Left ventricle myocardium inferior (tissue), 1 donor: ENCODE measurements around the gene HDAC4. TPM values are rescaled to one million over a fixed set of nuclear protein-coding genes. Genes with fewer than 3 reads are reported as not detected.

Source experiments
- DNase-seq: peaks from one replicate; pipeline ENCODE4 v3.0.0-alpha.2; 2020
- H3K27ac ChIP-seq: fragments of 200-600 bp; replicated peaks from 2 replicates; pipeline ENCODE4 v1.8.0; 2021
- H3K27me3 ChIP-seq: fragments of 200-600 bp; 2 replicates; pipeline ENCODE4 v1.8.0; 2021; ENCODE audit warnings: low read depth
- H3K36me3 ChIP-seq: fragments of 200-600 bp; 2 replicates; pipeline ENCODE4 v1.8.0; 2021
- H3K4me1 ChIP-seq: fragments of 200-600 bp; 2 replicates; pipeline ENCODE4 v1.8.0; 2021
- H3K4me3 ChIP-seq: fragments of 200-600 bp; 2 replicates; pipeline ENCODE4 v1.8.0; 2021; ENCODE audit warnings: mild to moderate bottlenecking, moderate library complexity
- H3K9me3 ChIP-seq: fragments of 200-600 bp; replicated peaks from 2 replicates; pipeline ENCODE4 v1.8.0; 2021
- intact Hi-C: fragments of 100-400 bp; cut with micrococcal nuclease; formaldehyde crosslinking; loops from one replicate; pipeline ENCODE4 v1.11.0; 2022
- total RNA-seq: library from RNA; stranded (reverse); fragmentation: NEBNext Ultra II Directional; extraction: Animal tissue kit (Norgen Biotek cat#: 25700); gene quantifications from one replicate; pipeline ENCODE4 v1.2.1, GENCODE V29; 2021
- TF ChIP-seq, protein P1 (sequence below): fragments of 200-600 bp; IDR thresholded peaks from 2 replicates; pipeline ENCODE4 v1.8.0; 2021; ENCODE audit warnings: antibody characterized with exemption, mild to moderate bottlenecking, borderline replicate concordance
- donor health status: DM: no; HTN: yes; CAD: no; lungs with severe emphysema.

HDAC4 gene
- total RNA-seq, 1 donor from 2014 or later = 23.9 TPM

DNA sequence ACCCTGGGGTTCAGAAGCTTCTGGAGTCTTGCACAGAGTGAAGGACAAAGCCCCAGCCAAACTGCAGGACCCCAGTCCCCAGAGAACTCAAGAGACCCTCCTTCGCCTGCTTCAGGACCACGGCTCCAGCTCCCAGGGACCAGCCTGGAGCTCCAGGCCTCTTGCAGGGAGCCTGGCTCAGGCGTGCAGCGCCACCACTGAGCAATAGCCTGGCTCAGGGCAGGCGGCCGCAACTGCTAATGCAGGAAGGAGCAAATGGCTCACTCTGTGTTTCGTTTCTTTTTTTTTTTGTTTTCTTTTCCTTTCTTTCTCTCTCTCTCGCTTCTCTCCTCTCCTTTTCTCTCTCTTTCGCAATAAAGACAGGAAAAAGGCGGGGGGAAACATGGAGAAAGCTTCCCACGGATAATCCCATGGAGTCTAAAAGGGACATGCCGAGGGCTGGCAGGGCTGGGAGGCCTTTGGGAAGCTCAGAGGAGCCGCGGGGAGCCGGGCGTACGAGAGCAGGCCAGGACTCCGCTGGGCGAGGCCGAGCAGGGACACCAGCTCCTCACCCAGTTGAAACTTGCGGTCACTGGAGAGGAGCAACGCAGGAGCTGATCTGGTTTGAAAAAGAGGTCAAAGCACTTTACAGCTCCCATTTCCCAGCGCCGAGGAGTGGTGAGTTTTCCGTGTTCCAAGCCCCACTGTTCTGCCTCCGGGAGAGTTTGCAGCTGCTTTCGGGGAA, 308.1 kb downstream of the HDAC4 start:
- no peaks in the 10 kb centered on the region for H3K9me3 ChIP-seq
- H3K27me3 ChIP-seq = no peaks in the 10 kb centered on the region
- DNase-seq = no peak
- TF ChIP-seq, protein P1, sequence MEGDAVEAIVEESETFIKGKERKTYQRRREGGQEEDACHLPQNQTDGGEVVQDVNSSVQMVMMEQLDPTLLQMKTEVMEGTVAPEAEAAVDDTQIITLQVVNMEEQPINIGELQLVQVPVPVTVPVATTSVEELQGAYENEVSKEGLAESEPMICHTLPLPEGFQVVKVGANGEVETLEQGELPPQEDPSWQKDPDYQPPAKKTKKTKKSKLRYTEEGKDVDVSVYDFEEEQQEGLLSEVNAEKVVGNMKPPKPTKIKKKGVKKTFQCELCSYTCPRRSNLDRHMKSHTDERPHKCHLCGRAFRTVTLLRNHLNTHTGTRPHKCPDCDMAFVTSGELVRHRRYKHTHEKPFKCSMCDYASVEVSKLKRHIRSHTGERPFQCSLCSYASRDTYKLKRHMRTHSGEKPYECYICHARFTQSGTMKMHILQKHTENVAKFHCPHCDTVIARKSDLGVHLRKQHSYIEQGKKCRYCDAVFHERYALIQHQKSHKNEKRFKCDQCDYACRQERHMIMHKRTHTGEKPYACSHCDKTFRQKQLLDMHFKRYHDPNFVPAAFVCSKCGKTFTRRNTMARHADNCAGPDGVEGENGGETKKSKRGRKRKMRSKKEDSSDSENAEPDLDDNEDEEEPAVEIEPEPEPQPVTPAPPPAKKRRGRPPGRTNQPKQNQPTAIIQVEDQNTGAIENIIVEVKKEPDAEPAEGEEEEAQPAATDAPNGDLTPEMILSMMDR = no peak
- H3K4me1 ChIP-seq = no peaks in the 10 kb centered on the region
- H3K36me3 ChIP-seq = peaks cover 64% of the 10 kb centered on the region
- no peak overlapping the region for H3K4me3 ChIP-seq
- intact Hi-C loops = no loop called here
- no peak overlapping the region for H3K27ac ChIP-seq

DNA sequence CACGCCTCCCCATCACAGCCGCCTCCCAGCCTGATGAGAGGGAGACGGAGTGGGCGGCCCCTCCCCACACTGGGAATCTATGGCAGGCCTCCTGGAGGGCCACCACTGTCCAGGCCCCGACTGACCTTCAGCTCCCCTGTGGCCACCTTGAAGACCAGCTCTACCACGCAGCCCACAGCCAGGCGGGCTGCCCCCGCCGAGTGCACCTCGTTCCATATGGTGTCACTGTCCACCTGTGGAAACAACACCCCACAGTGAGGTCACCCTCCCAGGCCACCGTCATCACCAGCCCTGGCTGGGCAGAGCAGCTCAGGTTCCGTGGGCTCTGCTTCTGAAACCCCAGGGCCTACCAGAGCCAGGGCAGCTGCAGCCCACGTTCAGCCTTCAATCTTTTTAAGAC, 310.9 kb downstream of the HDAC4 start:
- Histone ChIP-seq H3K9me3 (no peaks in the 10 kb centered on the region), H3K36me3 (peaks cover 58% of the 10 kb centered on the region), H3K27ac (no peak overlapping the region), H3K4me3 (no peak overlapping the region), H3K4me1 (no peaks in the 10 kb centered on the region), H3K27me3 (no peaks in the 10 kb centered on the region)
- TF ChIP-seq, protein P1 = no peak
- DNase-seq = no peak
- intact Hi-C loops = no loop called here

DNA sequence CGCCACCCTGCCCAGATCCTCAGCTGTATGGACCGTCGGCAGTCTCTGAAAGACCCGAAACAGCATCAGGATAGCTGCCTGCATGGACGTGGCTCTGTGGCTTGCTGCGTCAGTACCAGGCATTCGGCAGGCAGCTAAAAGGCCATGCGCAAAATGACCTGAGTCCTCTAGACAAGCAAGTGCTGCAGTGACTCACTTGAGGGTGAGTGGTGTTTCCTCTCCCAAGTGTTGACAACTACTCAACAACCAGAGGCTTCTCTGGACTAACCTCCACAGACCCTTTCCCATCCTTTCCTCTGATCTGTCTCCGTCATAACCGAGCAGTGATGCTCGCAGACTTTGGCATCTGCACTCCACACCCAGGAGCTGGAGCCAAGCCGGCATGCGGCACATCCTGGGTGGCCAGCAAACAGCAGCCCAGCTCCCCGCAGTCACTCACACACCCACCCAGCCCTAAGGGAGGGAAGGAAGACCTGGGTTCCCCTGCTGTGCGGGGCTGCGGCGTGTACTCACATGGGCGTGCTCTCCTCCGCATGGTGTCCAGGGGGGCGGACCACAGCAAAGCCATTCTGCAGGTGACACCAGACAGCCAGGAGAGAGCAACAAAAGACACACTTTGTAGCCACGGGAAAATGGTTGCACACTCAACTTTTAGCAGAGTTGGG, 313.6 kb downstream of the HDAC4 start:
- intact Hi-C loops = no loop called here

DNA sequence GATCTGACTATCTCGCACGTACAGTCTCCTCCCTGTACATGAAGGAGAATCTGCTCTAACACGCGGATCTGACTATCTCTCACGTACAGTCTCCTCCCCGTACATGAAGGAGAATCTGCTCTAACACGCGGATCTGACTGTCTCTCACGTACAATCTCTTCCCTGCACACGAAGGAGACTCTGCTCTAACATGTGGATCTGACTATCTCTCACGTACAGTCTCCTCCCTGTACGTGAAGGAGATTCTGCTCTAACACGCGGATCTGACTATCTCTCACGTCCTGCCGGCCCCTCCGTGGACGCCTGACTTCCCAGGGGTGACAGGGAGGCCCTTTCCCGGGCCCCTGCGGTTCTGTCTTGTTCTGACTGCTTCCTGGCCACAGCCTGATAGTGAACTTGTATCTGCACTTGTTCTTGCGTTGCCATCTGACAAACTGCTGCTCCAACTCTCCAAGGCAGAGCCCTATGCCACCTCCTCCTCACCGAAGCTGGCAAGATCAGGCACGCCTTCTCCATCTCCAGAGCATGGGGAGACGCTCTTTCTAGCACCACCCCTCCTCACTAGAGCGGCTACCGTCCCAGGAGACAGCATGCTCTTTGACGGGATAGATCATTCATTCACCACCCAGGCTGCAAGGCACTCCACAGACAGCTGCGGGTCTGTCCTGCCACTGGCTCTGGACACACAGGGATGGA, 314.3 kb downstream of the HDAC4 start:
- intact Hi-C loops = no loop called here
- H3K27me3 ChIP-seq = no peaks in the 10 kb centered on the region
- TF ChIP-seq, protein P1 = no peak
- H3K9me3 ChIP-seq = no peaks in the 10 kb centered on the region
- no peak overlapping the region for H3K27ac ChIP-seq
- H3K4me1 ChIP-seq = no peaks in the 10 kb centered on the region
- peaks cover 62% of the 10 kb centered on the region for H3K36me3 ChIP-seq
- DNase-seq = no peak
- H3K4me3 ChIP-seq = no peak overlapping the region

More for the DNA sequence above, 313.6 kb downstream of the HDAC4 start:
- TF ChIP-seq, protein P1 = no peak
- H3K27me3 ChIP-seq = no peaks in the 10 kb centered on the region
- no peak overlapping the region for H3K27ac ChIP-seq
- DNase-seq = no peak
- no peak overlapping the region for H3K4me3 ChIP-seq
- H3K9me3 ChIP-seq = no peaks in the 10 kb centered on the region
- no peaks in the 10 kb centered on the region for H3K4me1 ChIP-seq
- peaks cover 56% of the 10 kb centered on the region for H3K36me3 ChIP-seq

DNA sequence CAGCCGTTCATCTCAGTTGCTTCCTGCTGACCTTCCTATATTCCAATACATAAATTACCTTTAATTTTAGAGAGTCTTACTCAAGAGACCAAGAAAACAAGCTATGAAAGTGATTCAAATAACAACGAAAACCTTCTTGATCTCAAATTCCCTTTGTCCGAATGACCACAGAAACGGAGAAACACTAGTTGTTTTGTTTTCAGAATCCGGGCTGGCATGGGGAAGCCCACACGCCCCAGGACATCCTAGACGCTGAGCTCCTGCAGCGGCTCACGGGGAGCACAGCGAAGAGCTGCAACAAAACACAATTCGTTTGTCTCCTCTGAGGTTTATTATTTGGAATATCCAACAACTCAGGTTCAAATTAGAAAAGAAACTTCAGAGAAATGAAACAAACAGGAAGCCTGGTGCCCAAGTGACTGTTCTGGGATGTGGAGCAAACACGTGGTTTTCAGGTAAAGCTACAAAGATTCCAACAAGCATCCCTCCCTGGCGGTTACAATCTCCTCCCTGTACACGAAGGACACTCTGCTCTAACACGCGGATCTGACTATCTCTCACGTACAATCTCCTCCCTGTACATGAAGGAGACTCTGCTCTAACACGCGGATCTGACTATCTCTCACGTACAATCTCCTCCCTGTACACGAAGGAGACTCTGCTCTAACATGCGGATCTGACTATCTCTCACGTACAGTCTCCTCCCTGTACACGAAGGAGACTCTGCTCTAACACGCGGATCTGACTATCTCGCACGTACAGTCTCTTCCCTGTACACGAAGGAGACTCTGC, 315.4 kb downstream of the HDAC4 start:
- Histone ChIP-seq H3K4me3 (no peak overlapping the region), H3K27ac (no peak overlapping the region), H3K27me3 (no peaks in the 10 kb centered on the region), H3K4me1 (no peaks in the 10 kb centered on the region), H3K9me3 (no peaks in the 10 kb centered on the region), H3K36me3 (peaks cover 63% of the 10 kb centered on the region)
- no peak for DNase-seq
- intact Hi-C loops = no loop called here
- TF ChIP-seq, protein P1 = no peak
